LNCAP (cell line): ENCODE measurements around the gene CHAF1B.

Experiments used
- CTCF ChIP-seq: fragments of 450-650 bp; IDR thresholded peaks from 2 replicates; pipeline ENCODE4 v1.5.1; 2017; ENCODE audit warnings: mild to moderate bottlenecking

CHAF1B gene

GRCh38 chr21:36424592-36424991 is 39.4 kb downstream of the CHAF1B start:
- no peak for TF ChIP-seq CTCF

DNA sequence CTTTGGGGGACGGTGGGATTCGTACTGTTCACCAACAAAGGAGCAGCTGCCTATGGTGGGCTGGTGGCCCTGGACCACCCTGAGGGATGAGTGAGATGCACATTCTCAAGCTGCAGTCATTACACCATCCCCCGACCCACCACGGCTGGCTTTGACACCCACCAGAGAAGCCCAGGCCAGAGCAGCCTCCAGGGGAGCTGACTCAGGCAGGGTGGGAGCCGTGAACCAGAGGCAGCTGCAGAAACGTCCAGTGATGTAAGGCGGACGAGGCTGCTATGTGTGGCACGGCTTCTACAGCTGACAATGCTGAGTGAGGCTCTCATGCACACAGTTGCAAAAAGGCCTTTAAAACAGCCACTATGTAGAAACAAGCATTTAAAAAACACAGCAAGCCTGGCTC is 40.1 kb downstream of the CHAF1B start:
- TF ChIP-seq CTCF: no peak

- TF ChIP-seq CTCF: no peak
These were observed 42.3 kb downstream of the CHAF1B start for GRCh38 chr21:36427502-36427901.

- no peak for TF ChIP-seq CTCF
These were observed 43.7 kb downstream of the CHAF1B start for GRCh38 chr21:36428761-36429432.

DNA sequence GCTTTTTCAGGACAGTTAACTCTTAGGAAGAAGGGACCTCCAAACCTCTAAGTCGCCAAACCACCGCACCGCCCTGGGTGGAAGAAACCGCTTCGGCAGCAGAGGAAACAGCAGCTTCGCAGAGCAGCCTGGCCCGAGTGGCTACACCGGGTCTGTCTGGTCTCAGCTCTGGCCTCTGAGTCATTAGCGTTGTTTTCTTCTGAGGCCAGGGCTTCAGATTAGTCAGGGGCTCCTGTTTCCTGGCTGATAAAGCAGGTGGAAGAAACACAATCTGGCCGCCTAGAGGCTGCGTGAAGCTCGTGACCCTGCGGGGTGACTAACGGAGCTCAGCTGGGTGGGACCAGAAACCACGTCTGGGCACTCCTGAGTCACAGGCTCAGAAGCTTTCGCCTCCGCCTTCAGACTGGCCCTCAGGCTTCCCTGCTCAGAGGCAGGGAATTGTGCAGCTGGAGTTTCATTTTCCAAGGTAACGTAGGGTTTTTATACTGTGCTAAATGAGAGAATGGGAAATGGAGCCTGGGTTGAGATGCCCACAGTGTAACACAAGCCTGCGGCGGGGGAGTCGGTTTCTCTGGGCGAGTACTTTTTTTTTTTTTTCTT is 44.9 kb downstream of the CHAF1B start:
- no peak for TF ChIP-seq CTCF

DNA sequence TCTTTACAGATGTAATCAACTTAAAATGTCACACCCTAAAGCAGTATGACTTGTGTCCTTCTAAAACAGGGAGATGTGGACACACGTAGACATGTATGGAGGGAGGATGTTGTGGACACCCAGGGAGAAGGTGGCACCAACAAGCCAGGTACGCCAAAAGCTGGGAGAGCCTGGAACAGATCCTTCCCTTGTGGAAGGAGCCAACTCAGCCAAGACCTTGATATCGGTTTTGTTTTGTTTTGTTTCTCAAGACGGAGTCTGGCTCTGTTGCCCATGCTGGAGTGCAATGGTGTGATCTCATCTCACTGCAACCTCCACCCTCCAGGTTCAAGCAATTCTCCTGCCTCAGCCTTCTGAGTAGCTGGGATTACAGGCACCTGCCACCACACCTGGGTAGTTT is 45.6 kb downstream of the CHAF1B start:
- TF ChIP-seq CTCF: no peak

- TF ChIP-seq CTCF: no peak
These were observed 46.1 kb downstream of the CHAF1B start for GRCh38 chr21:36431252-36431651.
